ENCODE measurements around the gene MCF2L.
"Not testable (repeated sequence)": the region's sequence is repeated elsewhere in the genome, so short reads cannot be mapped to it uniquely, and the experiment has no call there.

Gene MCF2L

GRCh38 chr13:113018676-113019465, 49.9 kb downstream of the MCF2L start:
- no peak for DNase-seq

GRCh38 chr13:113020323-113021080, 51.5 kb downstream of the MCF2L start:
- DNase-seq, result no peak

- DNase-seq, result no peak
Observed at GRCh38 chr13:113021391-113021790, 52.4 kb downstream of the MCF2L start.

- no peak for DNase-seq
Observed at GRCh38 chr13:113021811-113022210, 52.8 kb downstream of the MCF2L start.

- no peak for DNase-seq
Observed at GRCh38 chr13:113022391-113022744, 53.4 kb downstream of the MCF2L start.

GRCh38 chr13:113022745-113023574, 53.9 kb downstream of the MCF2L start:
- no peak for DNase-seq

GRCh38 chr13:113023694-113024430, 54.8 kb downstream of the MCF2L start:
- no peak for DNase-seq

- DNase-seq, result no peak
Observed at GRCh38 chr13:113024466-113024865, 55.5 kb downstream of the MCF2L start.

GRCh38 chr13:113026391-113026910, 57.4 kb downstream of the MCF2L start:
- DNase-seq, result no peak

- DNase-seq, result no peak
Observed at GRCh38 chr13:113027095-113027494, 58.1 kb downstream of the MCF2L start.

GRCh38 chr13:113027566-113027965, 58.6 kb downstream of the MCF2L start:
- no peak for DNase-seq

GRCh38 chr13:113028336-113029060, 59.5 kb downstream of the MCF2L start:
- no peak for DNase-seq

- no peak for DNase-seq
Observed at GRCh38 chr13:113029061-113029445, 60.0 kb downstream of the MCF2L start.

GRCh38 chr13:113029487-113030258, 60.7 kb downstream of the MCF2L start:
- no peak for DNase-seq

GRCh38 chr13:113030259-113030640, 61.2 kb downstream of the MCF2L start:
- DNase-seq, result not testable (repeated sequence)

GRCh38 chr13:113031465-113031864, 62.5 kb downstream of the MCF2L start:
- DNase-seq, result no peak

- DNase-seq, result no peak
Observed at GRCh38 chr13:113032291-113032690, 63.3 kb downstream of the MCF2L start.

- DNase-seq, result no peak
Observed at GRCh38 chr13:113033054-113033850, 64.2 kb downstream of the MCF2L start.

- no peak for DNase-seq
Observed at GRCh38 chr13:113034451-113035212, 65.6 kb downstream of the MCF2L start.

All from NCI-H524 treated with DMSO at 0.1 percent for 48 hours (cell line).